ENCODE results near the gene PSMG4. TPM values are rescaled to one million over a fixed set of nuclear protein-coding genes. Genes with fewer than 3 reads are reported as not detected.

Gene PSMG4
- total and polyA plus RNA-seq, 2 of the 8 experiments (the other 6 are each of a cell fraction or from before 2014, with no cell fraction given), result 40.6 to 113 TPM

- ChIA-PET POLR2A (ENCODE audit: partially characterized antibody) (no interaction called here), CTCF (ENCODE audit: partially characterized antibody) (interaction anchor here (1.0 to 2.8 kb wide), 4 partner anchors 11 to 20 kb away, joined by 3 to 10 read pairs (median 6); no protein-coding TSS in a partner anchor)
- no peak overlapping the region for H2BK12ac ChIP-seq (ENCODE audit: low read depth, low read length)
- WGBS, 2 experiments (ENCODE audit: extremely low coverage in 1 of 2, insufficient coverage in 1 of 2, insufficient read length in 1 of 2, insufficient replicate concordance in 2 of 2, low coverage in 1 of 2, low lambda C conversion rate in 2 of 2, missing lambda C conversion rate in 1 of 2), result 93% methylated on average over 9 of the region's 9 CpGs; no CpG with 5 or more reads in 1 of the 2 experiments
- no peaks in the 10 kb centered on the region for H3K23me2 ChIP-seq (ENCODE audit: low read depth, low read length)
- H4K20me1 ChIP-seq (replicated peaks in 1 of 2; ENCODE audit: control insufficient read depth in 1 of 2, insufficient read depth in 2 of 2, low read length in 2 of 2), result no peaks in the 10 kb centered on the region
- no peaks in the 10 kb centered on the region for H3K27me3 ChIP-seq (replicated peaks in 1 of 4; ENCODE audit: control insufficient read depth in 3 of 4, extremely low read depth in 1 of 4, insufficient read depth in 3 of 4, low read length in 3 of 4)
- H4K91ac ChIP-seq (replicated peaks; ENCODE audit: insufficient read length, low read length), result no peak overlapping the region
- H2AFZ ChIP-seq (ENCODE audit: low read length), result no peak overlapping the region
- no peak overlapping the region for H2BK20ac ChIP-seq (ENCODE audit: low read length)
- H3K18ac ChIP-seq (ENCODE audit: extremely low read depth, low read length), result no peak overlapping the region
- FAIRE-seq (no peak), DNase-seq (ENCODE audit: low read depth in 1 of 2, low spot score in 2 of 2) (no peak)
- no peak overlapping the region for H3K4me2 ChIP-seq (ENCODE audit: insufficient read depth in 1 of 2, low read depth in 2 of 2, low read length in 2 of 2)
- H3K14ac ChIP-seq (ENCODE audit: insufficient read length), result no peak overlapping the region
- TF ChIP-seq POU5F1 (IDR thresholded peaks at IDR 0.05; ENCODE audit: low read depth, low read length) (no peak), PHF8 (conservative IDR thresholded peaks at IDR 0.05; ENCODE audit: low read depth, low read length) (no peak), RXRA (IDR thresholded peaks at IDR 0.05; ENCODE audit: insufficient read depth, low read depth, low read length) (no peak), HDAC6 (IDR thresholded peaks at IDR 0.05; ENCODE audit: low read depth, low read length) (no peak), ATF3 (IDR thresholded peaks at IDR 0.05; ENCODE audit: insufficient read depth, low read depth, low read length) (no peak), NANOG (IDR thresholded peaks at IDR 0.05; ENCODE audit: insufficient read depth, low read depth, low read length, poor library complexity, severe bottlenecking) (no peak), ZNF274 (IDR thresholded peaks at IDR 0.05; ENCODE audit: borderline replicate concordance, extremely low read depth, low read length) (no peak)
- TF ChIP-seq, protein P1, sequence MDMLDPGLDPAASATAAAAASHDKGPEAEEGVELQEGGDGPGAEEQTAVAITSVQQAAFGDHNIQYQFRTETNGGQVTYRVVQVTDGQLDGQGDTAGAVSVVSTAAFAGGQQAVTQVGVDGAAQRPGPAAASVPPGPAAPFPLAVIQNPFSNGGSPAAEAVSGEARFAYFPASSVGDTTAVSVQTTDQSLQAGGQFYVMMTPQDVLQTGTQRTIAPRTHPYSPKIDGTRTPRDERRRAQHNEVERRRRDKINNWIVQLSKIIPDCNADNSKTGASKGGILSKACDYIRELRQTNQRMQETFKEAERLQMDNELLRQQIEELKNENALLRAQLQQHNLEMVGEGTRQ (IDR thresholded peaks at IDR 0.05; ENCODE audit: low read length), result no peak
- H4K5ac ChIP-seq (ENCODE audit: insufficient read length, low read depth, low read length), result no peak overlapping the region
- H3K79me1 ChIP-seq (ENCODE audit: low read depth, low read length), result peaks cover 10% of the 10 kb centered on the region; the same call in 1 of the 2 replicates
- H2BK5ac ChIP-seq (ENCODE audit: low read depth, low read length), result no peak overlapping the region
- H3K23ac ChIP-seq (ENCODE audit: insufficient read length), result no peak overlapping the region
- no peak overlapping the region for H3K4me3 ChIP-seq (ENCODE audit: extremely low read depth in 1 of 4, insufficient read depth in 2 of 4, low read depth in 3 of 4, low read length in 4 of 4)
- no peak overlapping the region for H2BK15ac ChIP-seq (ENCODE audit: low read length)
- H3K27ac ChIP-seq (ENCODE audit: low read depth, low read length), result no peak overlapping the region
- peaks cover 0 to 2% of the 10 kb centered on the region in 2 experiments; a peak in 1 of 4 replicates for H3K79me2 ChIP-seq (ENCODE audit: control insufficient read depth in 1 of 2, insufficient read depth in 2 of 2, low read length in 2 of 2)
- no peak overlapping the region for H4K8ac ChIP-seq (ENCODE audit: extremely low read depth, insufficient read depth, low read length)
- no peaks in the 10 kb centered on the region for H3K36me3 ChIP-seq (ENCODE audit: control insufficient read depth in 2 of 4, insufficient read depth in 4 of 4, low read length in 3 of 4)
- H3K56ac ChIP-seq (replicated peaks; ENCODE audit: insufficient read length, low read depth, low read length), result no peak overlapping the region
- no peak overlapping the region for H2AK5ac ChIP-seq (ENCODE audit: low read depth, low read length)
- no peak overlapping the region for H3K4ac ChIP-seq (replicated peaks; ENCODE audit: insufficient read length, low read depth, low read length)
- H3K4me1 ChIP-seq (replicated peaks in 1 of 4; ENCODE audit: control insufficient read depth in 3 of 4, insufficient read depth in 4 of 4, low read length in 3 of 4), result peaks cover 0 to 5% (median 2%) of the 10 kb centered on the region in 4 experiments; a peak in 3 of 7 replicates
- no peak overlapping the region for H3K9ac ChIP-seq (replicated peaks in 1 of 4; ENCODE audit: extremely low read depth in 1 of 4, low read depth in 3 of 4, low read length in 3 of 4)
- no peak overlapping the region for H2BK120ac ChIP-seq (replicated peaks; ENCODE audit: low read depth, low read length)
- H3K9me3 ChIP-seq (ENCODE audit: insufficient read depth in 2 of 2, low read depth in 1 of 2, low read length in 1 of 2), result no peaks in the 10 kb centered on the region
These were observed 52.0 kb downstream of the PSMG4 start for GRCh38 chr6:3310703-3311102.

Measured in H1 (cell line).